LHCN-M2 (cell line): ENCODE measurements around the gene AHCTF1. TPM values are rescaled to one million over a fixed set of nuclear protein-coding genes. Genes with fewer than 3 reads are reported as not detected.
A peak's percentile ranks its signal among the peaks of the same experiment; 100 is the strongest.
"Not testable (repeated sequence)": the region's sequence is repeated elsewhere in the genome, so short reads cannot be mapped to it uniquely, and the experiment has no call there.

ENCODE experiments used
- DNase-seq: peaks from one replicate; pipeline ENCODE4 v3.0.0-alpha.2; 2012; ENCODE audit warnings: low read depth
- total RNA-seq: library from RNA; depleted of rRNA; stranded (reverse); fragments of >200 nt; gene quantifications from 2 replicates; pipeline ENCODE4 v1.2.3, GENCODE V29; 2014

Gene AHCTF1
- total RNA-seq, 1 experiment from 2014 or later: 42.8 TPM

- peak; percentile 19 for DNase-seq
Measured at GRCh38 chr1:246923482-246923881, 8.3 kb downstream of the AHCTF1 start.

- DNase-seq: no peak
Measured at GRCh38 chr1:246921481-246921880, 10.3 kb downstream of the AHCTF1 start.

DNA sequence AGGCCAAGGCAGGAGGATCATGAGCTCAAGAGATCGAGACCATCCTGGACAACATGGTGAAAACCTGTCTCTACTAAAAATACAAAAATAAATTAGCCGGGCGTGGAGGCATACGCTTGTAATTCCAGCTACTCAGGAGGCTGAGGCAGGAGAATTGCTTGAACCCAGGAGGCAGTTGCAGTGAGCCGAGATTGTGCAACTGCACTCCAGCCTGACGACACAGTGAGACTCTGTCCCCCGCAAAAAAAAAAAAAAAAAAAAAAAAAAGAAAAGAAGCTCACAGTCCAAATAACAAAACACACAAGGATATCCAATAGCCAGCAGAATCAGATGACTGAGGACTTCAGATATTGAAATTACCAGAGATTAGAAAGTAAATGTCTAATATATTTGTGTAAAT lies 11.8 kb downstream of the AHCTF1 start:
- no peak for DNase-seq

DNA sequence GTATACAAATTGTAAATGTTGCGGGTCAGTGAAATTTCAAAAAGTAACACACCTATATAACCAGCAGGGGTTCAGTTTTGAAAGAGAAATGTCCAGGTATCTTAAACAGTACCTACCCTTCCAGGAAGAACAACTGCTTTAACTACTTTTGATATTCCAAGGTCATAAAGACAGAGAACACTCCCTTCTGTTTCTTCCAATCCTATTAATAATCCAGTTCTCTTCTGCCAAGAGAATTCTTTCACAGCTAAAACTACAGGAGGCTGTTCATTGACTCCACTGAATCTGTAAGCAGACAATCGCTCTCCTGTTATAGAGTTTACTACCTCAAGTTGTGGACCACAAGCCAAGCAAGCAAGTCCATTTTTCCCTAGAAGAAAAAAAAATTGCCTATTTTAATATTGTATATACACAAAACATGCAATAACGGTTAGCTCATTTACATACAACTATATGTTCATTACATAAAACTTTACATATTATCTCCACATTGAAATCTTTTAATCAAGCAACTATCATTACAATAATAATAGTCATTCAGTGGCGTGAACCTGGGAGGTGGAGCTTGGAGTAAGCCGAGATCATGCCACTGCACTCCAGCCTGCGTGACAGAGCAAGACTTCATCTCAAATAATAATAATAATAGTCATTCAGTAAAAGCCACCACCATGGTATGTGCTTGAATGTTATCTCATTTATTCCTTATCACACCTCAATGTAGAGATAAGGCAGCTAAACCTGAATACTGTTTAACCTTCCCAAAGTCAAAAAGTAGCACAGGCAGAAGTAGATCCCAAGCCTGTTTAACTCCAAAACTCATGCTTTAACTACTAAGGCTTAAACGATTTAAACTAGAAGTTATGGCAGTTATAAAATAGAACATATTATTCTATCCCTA lies 15.5 kb downstream of the AHCTF1 start:
- not testable (repeated sequence) for DNase-seq

DNA sequence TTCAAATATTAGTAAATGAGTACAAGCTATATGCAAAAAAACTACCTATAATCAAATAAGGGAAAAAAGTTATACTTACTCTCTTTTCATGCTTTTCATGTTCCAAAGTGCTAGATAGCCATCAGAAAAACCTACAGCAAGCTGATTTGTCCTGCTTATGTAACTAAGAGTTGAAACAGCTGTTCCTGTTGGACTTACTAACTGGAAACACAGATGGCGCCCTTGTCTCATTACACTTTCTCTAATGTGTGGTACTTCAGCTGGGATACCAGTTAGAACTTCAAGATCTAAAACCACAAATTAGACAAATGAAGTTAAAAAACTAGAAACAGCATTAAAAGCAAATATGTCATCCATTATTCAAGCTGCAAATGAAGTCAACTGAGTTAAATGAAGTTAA lies 24.3 kb downstream of the AHCTF1 start:
- DNase-seq: peak; percentile 72

GRCh38 chr1:246906833-246907232 lies 24.9 kb downstream of the AHCTF1 start:
- no peak for DNase-seq

- no peak for DNase-seq
Measured at GRCh38 chr1:246901874-246902273, 29.9 kb downstream of the AHCTF1 start.

DNA sequence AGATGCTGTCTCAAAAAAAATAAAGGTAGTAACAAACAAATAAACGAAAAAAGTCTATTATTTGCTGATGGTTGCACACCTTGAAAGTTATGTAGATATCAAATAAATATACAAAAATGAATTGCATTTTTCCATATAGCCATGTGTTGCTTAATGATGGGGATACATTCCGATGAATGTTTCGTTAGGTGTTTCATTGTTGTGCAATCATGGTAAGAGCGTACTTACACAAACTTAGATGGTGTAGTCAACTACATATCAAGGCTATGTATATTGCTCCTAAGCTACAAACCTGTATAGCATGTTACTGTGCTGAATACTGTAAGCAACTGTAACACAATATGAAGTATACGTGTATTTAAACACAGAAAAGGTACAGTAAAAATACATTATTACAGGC lies 34.4 kb downstream of the AHCTF1 start:
- no peak for DNase-seq

DNA sequence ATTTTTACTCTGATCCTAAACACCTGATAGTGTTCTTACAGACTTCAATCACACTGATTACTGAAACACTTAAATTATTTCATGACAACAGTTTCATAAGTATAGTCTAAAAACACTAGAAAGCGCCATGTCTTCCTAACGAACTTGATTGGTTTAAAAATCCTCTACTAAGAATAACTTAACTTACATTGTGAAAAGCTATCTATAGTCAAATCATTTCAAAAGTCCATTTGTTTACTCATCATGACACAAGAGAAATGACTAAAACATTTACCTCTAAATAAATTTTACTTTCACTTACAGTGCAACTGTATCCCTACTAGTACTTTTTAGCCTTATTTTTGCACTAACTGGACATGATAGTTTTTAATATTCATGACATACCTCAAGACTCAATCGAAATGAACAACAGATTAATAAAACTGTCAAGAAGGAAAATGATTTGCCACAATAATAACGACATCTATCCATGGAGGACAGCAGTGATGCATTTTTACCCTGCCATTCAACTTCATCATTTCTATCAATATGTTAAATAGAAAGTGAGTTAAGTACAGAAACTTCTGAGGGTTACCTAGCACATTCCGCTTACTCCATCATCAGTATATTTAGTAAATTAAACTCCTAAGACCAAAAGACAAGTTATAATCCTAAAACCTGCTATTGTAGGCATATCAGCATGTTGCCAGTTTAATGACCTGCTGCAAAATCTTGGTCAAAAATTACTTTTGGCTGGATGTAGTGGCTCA lies 38.4 kb downstream of the AHCTF1 start:
- peak; percentile 9 for DNase-seq

- DNase-seq: no peak
Measured at GRCh38 chr1:246891105-246891504, 40.6 kb downstream of the AHCTF1 start.

- no peak for DNase-seq
Measured at GRCh38 chr1:246888522-246888921, 43.2 kb downstream of the AHCTF1 start.

DNA sequence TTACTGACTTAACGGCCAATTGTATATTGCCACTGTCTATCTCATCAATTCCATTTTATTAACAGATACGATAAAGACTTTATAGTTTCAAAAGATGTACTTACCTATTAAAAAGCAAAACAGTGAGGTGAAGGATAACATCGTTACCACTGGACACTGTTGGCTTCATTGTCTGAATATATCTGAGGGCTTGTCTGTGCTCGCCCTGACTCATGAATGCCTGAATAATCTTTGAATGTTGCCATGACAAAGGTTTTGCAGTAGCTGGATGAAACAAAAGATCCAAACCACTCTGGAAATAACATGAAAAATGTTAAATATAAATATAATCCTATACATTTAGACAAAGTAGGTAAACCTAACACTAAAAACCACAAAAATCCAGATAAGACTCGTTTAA lies 46.4 kb downstream of the AHCTF1 start:
- not testable (repeated sequence) for DNase-seq

DNA sequence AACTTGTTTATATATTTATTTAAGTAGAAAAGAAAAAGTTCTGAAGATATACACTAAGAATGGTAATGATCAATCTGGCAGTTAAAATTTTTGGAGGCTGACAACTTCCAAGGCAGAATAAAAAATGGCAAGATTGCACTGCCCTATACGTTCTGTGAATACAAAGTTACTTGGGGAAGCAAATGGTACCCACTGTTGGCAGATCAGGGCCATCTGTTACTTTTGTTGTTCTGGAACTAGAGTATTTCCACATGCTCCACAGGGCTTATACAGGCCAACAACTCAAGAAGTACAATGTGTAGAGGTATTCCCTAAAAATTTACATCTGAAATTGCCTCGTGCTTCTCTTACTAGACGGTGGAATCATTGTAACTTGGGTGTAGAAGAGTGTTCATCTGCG lies 53.2 kb downstream of the AHCTF1 start:
- no peak for DNase-seq

DNA sequence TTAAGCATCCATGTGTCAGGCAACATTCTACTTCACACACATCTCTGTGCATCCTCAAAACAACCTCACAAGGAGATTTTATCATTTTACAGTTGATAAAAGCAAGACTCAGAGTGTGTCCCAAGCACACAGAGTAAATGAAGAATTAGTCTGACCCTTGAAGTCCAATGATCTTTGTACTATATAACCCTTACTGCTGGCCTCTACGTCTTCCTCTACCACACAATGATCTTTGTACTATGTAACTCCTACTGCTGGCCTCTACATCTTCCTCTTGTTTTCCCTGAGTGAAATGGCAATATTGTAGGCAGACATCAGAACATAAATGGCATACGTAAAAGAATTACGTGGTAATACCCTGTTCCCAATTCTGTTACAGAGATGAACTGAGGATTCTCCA lies 55.3 kb downstream of the AHCTF1 start:
- DNase-seq: no peak

- peak; percentile 83 for DNase-seq
Measured at GRCh38 chr1:246875041-246876026, 56.4 kb downstream of the AHCTF1 start.

- no peak for DNase-seq
Measured at GRCh38 chr1:246865921-246866320, 65.8 kb downstream of the AHCTF1 start.

DNA sequence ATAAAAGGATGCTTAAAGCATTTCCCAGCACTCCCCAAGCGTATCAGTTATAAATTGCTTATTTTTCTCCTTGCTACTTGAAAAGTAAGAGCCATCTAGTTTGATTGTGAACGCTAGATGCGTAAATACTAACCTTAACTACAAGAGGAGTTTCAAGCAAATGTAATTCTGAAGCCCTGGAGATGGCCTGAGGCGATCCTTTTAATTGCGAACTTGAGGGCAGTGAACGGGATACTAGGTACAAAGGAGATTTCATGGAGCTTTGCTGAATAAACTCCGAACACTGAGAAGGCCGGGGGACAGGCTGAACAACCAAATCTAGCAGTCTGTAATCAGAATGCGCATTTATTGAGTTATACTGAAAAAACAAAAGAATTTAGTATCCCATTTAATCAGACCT lies 68.0 kb downstream of the AHCTF1 start:
- not testable (repeated sequence) for DNase-seq

- DNase-seq: peak; percentile 12
Measured at GRCh38 chr1:246860401-246860800, 71.3 kb downstream of the AHCTF1 start.

DNA sequence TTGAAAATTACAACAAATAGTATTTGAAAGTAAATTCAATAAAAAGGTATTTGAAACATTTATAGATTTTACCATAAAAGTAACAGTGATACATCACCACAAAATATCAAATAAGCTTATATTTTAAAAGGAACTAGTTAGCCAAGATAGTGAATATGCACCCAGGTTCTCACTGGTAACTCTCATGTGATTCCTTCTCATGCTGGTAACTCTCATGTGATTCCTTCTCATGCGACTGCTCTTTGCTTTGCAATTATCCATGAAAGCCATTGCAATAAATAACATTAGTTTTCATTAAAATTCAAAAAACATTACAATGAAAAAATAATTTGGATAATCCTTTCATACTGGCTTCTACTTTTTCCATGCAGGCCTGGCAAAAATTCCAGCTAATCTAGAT lies 75.4 kb downstream of the AHCTF1 start:
- DNase-seq: no peak

DNA sequence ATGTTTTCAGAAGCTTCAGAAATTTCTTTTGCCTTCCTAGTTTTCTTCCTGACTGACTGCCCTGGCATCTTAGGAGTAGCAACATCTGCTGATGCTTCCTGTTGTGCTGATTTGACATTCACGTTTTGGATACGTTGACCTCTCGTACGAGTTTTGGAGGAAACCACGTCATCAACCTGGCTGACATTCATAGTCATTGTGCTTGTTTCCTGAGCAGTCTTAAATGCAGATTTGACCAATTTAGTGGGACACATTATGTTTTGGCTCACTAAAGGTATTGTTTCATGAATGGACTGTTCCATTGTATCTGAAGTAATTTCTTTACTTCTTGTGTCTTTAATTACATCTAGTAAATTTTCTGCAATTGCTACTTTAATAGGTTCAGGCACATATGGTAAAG lies 81.1 kb downstream of the AHCTF1 start:
- not testable (repeated sequence) for DNase-seq

DNA sequence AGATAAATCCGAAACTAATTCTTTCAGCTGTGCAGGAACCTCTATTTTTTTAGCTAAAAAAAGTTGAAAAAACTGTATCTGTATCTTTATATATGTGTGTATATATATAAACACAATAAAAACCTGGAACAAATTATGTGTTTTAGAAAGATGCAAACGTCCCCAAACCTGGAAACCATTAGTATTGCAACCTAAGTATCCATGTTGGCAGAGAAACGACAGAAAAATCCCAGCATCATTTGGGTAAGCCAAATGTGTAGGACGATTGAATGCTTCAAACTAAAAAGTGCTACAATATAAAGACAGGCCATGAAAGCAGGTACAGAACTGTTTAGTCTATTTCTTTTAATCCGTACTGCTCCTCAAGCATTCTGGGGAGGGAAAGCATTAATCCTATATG lies 87.9 kb downstream of the AHCTF1 start:
- DNase-seq: no peak

DNA sequence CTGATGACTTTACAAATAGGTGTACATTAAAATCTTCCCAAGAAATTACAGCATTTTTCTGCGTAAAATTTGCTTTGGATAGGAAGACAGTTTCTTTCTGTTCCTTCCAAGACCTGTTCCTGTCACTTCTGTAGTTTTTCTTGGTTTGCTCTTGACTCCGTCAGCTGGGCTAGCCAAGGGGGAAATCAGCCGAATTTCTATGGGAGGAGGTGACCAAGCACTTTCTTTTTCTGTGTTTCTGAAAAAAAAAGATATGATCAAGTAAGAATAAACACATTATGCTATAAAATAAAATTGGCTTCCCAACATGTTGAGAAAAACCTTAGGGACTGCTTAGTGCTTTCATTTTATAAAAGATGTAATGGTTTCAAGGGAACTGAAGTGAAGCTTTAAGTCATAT lies 91.0 kb downstream of the AHCTF1 start:
- DNase-seq: not testable (repeated sequence)
